ENCODE data around the gene LRRK1.

LRRK1 gene

GRCh38 chr15:101102746-101103145 is 183.6 kb downstream of the LRRK1 start:
- DNase-seq = no peak

DNA sequence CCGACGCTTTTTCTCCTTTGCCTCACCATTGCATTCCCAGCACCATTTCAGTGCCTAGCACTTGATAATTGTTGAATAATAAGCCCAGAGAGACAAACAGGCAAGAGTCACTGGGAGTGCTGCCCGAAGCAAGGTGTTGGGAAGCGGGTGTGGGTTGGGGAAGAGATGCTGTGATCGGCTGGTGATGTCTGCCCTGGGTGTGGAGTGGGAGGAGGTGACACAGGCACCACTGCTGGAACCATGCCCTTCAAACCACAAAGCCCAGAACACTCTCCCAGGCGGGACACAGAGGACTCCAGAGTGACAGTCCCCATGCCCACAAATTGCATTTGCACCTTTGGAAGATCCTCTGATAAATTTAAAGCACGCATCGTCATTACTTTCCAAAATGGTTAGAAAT is 184.4 kb downstream of the LRRK1 start:
- DNase-seq = no peak

DNA sequence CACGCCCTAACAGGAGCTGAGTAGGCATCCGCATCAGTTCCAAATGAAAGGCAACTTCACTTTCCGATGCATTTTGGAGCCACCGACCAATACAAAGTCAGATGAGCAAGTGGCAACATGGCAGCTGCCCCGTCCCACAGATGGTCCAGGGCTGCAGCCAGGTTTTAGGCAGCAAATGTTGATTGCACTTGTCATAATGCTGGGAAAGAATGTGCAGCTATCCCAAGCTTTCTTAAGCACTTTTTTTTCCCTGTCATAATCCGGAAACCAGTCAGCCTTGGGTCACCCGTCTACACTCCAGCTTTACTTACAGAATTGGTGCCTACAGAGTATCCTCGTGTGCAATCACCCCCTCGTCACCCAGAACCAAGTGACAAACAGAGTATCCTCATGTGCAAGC is 185.0 kb downstream of the LRRK1 start:
- DNase-seq = no peak

- no peak for DNase-seq
These were observed 186.1 kb downstream of the LRRK1 start for GRCh38 chr15:101105059-101105891.

DNA sequence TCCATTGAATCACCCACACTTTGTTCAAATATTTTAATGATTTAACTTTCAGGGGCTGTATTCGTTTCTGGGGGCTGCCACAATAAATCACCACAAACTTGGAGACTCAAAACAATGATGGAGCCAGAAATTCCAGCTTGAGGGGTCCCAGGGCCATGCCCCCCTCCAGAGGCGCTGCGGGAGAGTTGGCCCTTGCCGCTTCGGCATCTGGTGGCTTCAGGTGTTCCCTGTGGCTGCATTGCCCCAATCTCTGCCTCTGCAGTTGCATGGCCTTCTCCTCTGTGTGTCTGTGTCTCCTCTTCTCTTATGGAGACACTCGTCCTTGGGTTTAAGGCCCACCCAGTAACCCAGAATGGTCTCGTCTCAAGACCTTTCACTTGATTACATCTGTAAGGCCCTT is 187.9 kb downstream of the LRRK1 start:
- no peak for DNase-seq

GRCh38 chr15:101107625-101108460 is 188.7 kb downstream of the LRRK1 start:
- no peak for DNase-seq

GRCh38 chr15:101108461-101108775 is 189.3 kb downstream of the LRRK1 start:
- DNase-seq = no peak

DNA sequence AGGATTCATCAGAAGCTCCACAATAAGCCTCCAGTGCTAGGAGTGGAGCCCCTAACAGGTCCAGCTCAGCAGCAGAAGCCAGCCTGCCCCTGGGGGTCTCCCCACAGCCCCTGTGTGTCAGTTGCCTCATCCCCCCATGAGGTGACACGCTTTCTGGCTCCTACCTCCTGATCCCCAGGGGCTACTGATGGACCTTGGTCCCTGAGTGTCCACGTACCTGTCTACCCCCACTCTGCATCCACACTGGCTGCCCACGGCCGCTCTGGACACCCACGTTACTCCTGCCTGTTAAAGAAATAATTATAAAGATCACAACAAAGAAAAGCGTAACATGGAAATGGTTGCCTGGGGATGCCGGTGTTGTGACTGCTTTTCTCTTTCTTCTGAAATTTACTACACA is 189.6 kb downstream of the LRRK1 start:
- no peak for DNase-seq

- DNase-seq = no peak
These were observed 191.8 kb downstream of the LRRK1 start for GRCh38 chr15:101110681-101111569.

- no peak for DNase-seq
These were observed 192.6 kb downstream of the LRRK1 start for GRCh38 chr15:101111570-101112262.

DNA sequence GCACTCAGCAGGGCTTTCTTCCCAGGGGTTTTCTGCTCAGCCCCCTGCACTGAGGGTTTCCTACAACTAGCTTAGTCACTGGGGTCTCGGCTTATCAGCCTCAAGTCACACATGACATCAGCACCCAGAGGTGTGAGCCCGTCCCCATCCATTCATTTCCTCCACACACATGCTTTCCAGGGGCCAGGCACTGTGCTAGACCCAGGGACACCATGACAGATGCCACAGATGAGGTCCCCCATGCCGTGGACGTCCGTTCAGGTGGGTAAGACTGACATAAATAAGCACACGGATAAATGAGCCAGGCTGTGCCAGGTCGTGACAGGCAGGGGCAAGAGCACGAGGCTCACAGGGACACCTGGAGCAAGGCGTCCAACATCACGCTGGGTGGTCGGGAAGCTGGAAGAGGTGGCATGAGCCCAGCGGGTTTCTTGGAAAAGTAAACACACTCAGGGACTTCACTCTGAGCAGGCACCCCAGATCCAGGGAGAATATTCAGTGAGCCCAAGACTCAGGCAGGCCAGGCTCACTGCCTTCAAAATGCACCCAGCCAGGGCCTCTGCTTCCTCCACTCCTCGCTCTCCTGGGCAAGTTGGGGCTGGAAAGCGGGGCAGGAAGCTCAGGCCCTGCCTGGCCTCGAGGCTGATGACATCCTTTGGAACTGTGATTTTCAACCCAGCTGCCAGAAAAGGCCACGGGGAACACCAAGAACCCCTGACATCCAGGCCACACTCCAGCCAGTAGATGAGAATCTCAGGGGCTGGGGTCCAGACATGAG is 193.4 kb downstream of the LRRK1 start:
- DNase-seq = no peak

DNA sequence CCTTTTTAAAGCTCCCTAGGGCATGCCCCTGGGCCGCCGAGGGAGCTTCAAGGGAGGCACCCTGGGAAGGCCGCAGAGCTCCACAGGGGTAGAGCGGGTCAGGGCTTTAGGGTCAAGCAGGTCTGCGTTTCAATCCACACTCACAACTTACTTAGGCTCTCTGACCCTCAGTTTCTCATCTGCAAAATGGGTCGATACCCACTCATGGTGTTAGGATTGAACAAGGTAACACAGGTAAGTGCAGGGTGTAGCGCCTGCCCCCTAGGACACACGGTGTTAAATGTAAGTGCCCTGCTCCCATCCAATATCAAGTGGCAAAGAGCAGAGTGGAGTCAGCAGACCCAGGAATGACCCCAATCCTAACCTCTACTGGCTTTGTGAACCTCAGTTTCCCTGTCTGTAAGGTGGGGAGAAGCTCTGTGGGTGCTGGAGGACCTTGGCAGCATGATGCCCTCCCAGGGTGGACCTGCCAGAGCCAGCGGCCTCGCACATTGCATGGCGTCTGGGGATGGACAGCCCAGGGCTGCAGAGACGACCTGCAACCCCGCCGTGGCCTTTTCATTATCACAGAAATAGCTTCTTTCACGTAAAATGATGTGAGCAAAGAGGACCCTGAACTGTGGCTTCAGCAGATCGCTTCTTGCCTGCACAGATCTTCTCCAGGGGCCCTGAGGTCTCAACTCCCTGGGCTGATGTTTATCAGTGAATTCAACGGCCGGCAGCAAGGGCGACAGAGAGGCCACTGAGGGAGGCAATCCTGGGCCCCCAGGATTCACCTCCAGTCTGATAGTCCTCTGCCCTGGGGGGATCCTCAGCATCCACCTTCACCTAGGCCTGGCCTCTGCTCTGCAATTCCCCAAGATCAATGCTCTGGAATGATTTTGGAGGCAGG is 194.2 kb downstream of the LRRK1 start:
- no peak for DNase-seq

- no peak for DNase-seq
These were observed 195.0 kb downstream of the LRRK1 start for GRCh38 chr15:101114166-101114565.

DNA sequence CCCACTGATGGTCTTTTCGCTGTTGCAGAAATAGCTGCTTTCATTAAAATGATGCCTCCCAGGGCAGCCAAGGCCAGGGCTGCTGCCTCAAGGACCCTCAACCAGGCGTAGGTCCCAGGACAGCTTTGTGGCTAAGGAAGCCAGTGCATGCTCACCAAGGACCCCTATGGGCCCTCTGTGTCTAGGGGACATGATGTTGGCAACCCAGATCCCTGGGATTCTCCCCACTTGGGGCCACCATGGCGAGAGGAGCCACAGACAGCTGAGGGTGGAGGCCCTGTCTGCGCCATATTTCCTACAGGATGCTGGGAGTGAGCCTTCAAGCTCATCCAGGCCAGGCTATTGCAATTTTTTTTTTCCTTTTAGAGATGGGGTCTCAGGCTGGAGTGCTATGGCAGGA is 195.5 kb downstream of the LRRK1 start:
- DNase-seq = no peak

DNA sequence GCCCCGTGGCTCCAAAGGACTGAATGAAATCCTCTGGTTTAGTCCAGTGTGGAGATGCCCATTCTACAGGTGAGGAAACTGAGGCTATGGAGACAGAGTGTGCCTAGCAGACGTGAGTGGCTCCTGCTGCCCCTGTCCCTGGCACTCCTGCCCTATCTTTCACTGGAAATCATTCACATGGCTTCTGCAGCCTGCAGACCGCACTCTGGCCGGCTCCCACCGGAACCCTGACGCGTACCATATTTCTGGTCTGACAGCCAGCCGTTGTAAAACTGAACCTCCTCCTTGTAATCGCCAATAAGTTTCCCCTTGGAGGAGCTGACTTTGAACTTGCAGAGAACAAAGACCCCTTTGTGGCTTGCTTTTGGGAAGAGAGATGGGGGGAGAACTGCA is 196.2 kb downstream of the LRRK1 start:
- no peak for DNase-seq

DNA sequence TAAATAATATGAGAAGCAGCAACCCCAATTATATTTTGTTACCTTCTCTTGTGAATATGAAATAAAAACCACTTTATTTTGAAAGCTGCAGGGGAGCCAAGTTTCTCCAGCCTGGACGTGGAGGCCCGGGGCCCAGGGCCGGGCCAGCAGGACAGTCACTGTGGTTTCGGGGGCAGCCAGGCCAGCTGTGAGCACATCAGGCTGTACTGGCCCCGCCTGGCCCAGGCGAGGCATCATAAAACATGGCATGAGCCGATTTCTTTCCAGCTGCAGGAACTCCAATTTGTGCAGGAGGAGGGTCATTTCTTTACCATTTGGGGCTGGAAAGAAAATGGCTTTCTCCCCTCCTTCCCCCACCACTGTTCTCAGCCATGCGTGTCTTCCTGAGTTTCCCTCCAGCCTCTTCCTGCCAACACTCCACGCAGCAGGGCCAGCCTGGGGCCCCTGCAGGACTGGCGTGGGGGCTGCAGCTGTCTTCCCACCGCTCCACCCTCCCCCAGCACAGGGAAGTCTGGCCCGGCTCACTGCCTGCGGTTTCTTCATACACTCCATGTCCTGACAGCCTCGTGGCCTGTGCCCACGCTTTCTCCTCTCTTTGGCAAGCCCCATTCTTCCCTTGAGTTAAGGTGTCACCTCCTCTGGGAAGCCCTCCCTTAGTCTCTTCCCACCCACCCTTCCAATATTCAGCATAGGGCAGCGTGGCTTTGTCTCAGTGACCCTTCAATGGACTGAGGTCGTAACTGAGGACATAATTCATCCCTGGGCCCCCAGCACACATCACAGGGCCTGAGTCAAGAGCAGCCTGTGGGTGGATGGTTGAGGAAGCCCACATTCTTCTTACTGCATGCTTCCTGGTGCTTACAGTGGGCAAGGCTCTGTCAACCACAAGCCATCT is 196.9 kb downstream of the LRRK1 start:
- DNase-seq = no peak

DNA sequence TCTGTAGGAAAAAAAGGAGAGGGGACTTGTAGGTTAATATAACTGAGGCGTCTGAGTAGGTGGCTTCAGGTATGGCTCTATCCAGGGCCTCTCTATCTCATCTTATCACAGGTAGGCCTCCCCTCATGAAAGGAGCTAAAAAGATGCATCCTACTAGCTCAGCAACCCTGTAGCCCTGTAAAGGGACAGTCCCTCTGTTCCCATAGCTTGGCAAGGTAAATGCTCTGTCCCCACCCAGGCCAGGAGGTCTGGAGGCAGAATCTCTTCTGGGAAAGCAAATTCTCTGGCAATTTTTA is 197.5 kb downstream of the LRRK1 start:
- DNase-seq = no peak

DNA sequence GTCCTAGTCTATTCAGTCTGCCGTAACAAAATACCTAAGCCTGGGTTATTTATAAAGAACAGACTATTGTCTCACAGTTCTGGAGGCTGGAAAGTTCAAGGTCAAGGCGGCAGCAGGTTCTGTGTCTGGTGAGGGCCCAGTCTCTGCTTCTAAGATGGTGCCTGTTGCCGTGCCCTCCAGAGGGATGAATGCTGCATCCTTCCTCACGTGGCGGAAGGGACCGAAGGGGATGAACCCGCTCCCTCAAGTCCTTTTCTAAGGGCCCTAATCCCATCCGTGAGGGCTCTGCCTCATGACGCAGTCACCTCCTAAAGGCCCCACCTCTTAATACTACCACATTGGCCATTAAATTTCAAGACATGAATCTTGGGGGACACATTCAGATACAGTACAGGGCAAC is 199.0 kb downstream of the LRRK1 start:
- no peak for DNase-seq

GRCh38 chr15:101118615-101119014 is 199.5 kb downstream of the LRRK1 start:
- DNase-seq = no peak

- DNase-seq = no peak
These were observed 200.0 kb downstream of the LRRK1 start for GRCh38 chr15:101119181-101119580.

Data from stimulated activated CD4-positive, alpha-beta T cell treated with anti-CD3 and anti-CD28 coated beads, Interleukin-4, amount 100 ng/mL, for 24 hours (primary cell).